Keratinocyte (primary cell): ENCODE data around the gene TBC1D16.

Experiments
- EZH2 ChIP-seq: IDR thresholded peaks from one replicate; pipeline ENCODE4 v1.6.1; 2012; ENCODE audit warnings: inconsistent platforms, mild to moderate bottlenecking, low read length, moderate library complexity
- TF ChIP-seq, protein P1 (sequence below), 3 experiments: IDR thresholded peaks in 1 of 3; conservative IDR thresholded peaks in 1 of 3; optimal IDR thresholded peaks in 1 of 3; 2 replicates in 2 of 3; 3 replicates in 1 of 3; pipeline versions ENCODE3 to v1.5.1; 2011; ENCODE audit warnings: low read length in 3 of 3, mild to moderate bottlenecking in 3 of 3, moderate library complexity in 2 of 3, control low read depth in 1 of 3, inconsistent platforms in 1 of 3; ENCODE audit not compliant: insufficient read depth in 2 of 3; ENCODE audit errors: extremely low read depth in 1 of 3

- TF ChIP-seq, protein P1, sequence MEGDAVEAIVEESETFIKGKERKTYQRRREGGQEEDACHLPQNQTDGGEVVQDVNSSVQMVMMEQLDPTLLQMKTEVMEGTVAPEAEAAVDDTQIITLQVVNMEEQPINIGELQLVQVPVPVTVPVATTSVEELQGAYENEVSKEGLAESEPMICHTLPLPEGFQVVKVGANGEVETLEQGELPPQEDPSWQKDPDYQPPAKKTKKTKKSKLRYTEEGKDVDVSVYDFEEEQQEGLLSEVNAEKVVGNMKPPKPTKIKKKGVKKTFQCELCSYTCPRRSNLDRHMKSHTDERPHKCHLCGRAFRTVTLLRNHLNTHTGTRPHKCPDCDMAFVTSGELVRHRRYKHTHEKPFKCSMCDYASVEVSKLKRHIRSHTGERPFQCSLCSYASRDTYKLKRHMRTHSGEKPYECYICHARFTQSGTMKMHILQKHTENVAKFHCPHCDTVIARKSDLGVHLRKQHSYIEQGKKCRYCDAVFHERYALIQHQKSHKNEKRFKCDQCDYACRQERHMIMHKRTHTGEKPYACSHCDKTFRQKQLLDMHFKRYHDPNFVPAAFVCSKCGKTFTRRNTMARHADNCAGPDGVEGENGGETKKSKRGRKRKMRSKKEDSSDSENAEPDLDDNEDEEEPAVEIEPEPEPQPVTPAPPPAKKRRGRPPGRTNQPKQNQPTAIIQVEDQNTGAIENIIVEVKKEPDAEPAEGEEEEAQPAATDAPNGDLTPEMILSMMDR (optimal IDR thresholded peaks at IDR 0.05 in 1 of 3, IDR thresholded peaks at IDR 0.05 in 1 of 3, conservative IDR thresholded peaks at IDR 0.05 in 1 of 3; ENCODE audit: extremely low read depth in 1 of 3, insufficient read depth in 2 of 3, low read length in 3 of 3) = no peak
- no peak for TF ChIP-seq EZH2
These were observed 57.2 kb downstream of the TBC1D16 start for GRCh38 chr17:79978548-79978855.
